AG04450 (cell line): Measurements from ENCODE around the gene PTPN13. TPM values are rescaled to one million over a fixed set of nuclear protein-coding genes. Genes with fewer than 3 reads are reported as not detected.

ENCODE experiments used
- CTCF ChIA-PET: fragments of 300-600, 350-600 bp; formaldehyde crosslinking; extraction: SDS; loops from one replicate; lab custom pipeline; 2022; ENCODE audit warnings: antibody characterized with exemption, inconsistent platforms; lab: Charles Lee
- POLR2A ChIA-PET: fragments of 350-600 bp; formaldehyde crosslinking; extraction: SDS; loops from one replicate; lab custom pipeline; 2021; ENCODE audit warnings: antibody characterized with exemption, inconsistent platforms; lab: Yijun Ruan, JAX
- DNase-seq: peaks from one replicate; pipeline ENCODE4 v3.0.0-alpha.2; 2011; ENCODE audit warnings: low read depth, low spot score
- H3K27ac ChIP-seq: one replicate; pipeline ENCODE4 v1.5.1; 2012; ENCODE audit warnings: low read depth, low read length, control low read depth
- H3K27me3 ChIP-seq: one replicate; pipeline ENCODE4 v1.6.0; 2012; ENCODE audit warnings: low read length; ENCODE audit not compliant: control insufficient read depth, insufficient read depth
- H3K4me3 ChIP-seq: 2 replicates; pipeline ENCODE4 v1.5.1; 2011; ENCODE audit warnings: mild to moderate bottlenecking, low read depth, low read length, control low read depth
- H3K9me3 ChIP-seq: 2 replicates; pipeline ENCODE4 v1.5.1; 2012; ENCODE audit warnings: low read length; ENCODE audit not compliant: control insufficient read depth, insufficient read depth
- CTCF ChIP-seq: IDR thresholded peaks from 2 replicates; pipeline ENCODE4 v1.5.1; 2011; ENCODE audit warnings: low read depth, low read length, control low read depth, inconsistent platforms
- polyA plus RNA-seq: library from polyadenylated mRNA; depleted of rRNA; stranded (reverse); fragments of >200 nt; gene quantifications from 2 replicates; pipeline ENCODE4 v1.2.3, GENCODE V29; 2011

Gene PTPN13
- polyA plus RNA-seq, 1 experiment: 26.7 TPM

GRCh38 chr4:86611757-86612156, 17.6 kb downstream of the PTPN13 start:
- no peak overlapping the region for H3K27ac ChIP-seq
- H3K9me3 ChIP-seq: no peaks in the 10 kb centered on the region
- no peaks in the 10 kb centered on the region for H3K27me3 ChIP-seq
- no peak overlapping the region for H3K4me3 ChIP-seq
- no peak for TF ChIP-seq CTCF
- CTCF ChIA-PET: no interaction called here
- POLR2A ChIA-PET: no interaction called here
- no peak for DNase-seq

GRCh38 chr4:86613734-86614133, 19.6 kb downstream of the PTPN13 start:
- Histone ChIP-seq H3K27me3 (no peaks in the 10 kb centered on the region), H3K9me3 (no peaks in the 10 kb centered on the region), H3K4me3 (no peak overlapping the region), H3K27ac (no peak overlapping the region)
- POLR2A ChIA-PET: no interaction called here
- DNase-seq: no peak
- TF ChIP-seq CTCF: no peak
- CTCF ChIA-PET: no interaction called here

DNA sequence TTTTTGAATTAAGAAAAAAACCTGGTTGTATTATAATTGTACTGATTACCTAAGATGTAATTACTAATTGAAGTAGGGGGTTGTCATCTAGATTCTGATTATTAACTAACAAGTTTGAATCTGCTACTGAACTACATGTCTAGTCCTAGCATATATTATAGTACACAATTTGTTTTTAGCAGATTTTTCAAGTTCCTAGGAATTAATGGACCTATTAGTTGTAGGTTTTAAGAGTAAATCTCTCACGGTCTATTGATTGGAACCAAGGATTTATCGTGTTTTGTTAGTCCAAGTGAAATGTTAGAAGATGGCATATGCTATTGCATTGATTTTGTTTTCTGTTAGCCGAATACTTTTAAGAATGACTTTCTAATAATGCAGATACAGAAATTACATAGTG, 20.8 kb downstream of the PTPN13 start:
- POLR2A ChIA-PET: no interaction called here
- Histone ChIP-seq H3K4me3 (no peak overlapping the region), H3K27me3 (no peaks in the 10 kb centered on the region), H3K9me3 (no peaks in the 10 kb centered on the region), H3K27ac (no peak overlapping the region)
- CTCF ChIA-PET: interaction anchor here (0.6 kb wide), 1 partner anchor 242 kb away, joined by 5 read pairs; no protein-coding TSS in a partner anchor
- no peak for TF ChIP-seq CTCF
- no peak for DNase-seq

DNA sequence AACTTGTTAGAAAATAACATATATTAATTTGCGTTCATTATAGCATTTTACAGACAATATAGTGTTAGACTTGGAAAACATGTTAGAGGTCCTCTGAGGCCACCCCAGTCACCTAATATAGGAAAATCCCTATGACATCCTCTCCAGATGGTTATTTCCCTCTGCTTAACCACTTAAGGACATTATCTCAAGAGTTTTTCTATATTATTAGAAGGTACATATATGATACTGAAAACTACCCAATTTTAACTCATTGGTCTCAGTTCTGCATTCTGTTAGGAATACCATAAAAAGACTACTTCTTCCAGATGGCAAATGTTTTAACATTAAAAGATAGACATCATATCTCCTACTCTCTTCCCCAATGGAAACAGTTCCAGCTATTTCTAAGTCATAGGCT, 21.4 kb downstream of the PTPN13 start:
- no peaks in the 10 kb centered on the region for H3K9me3 ChIP-seq
- no peaks in the 10 kb centered on the region for H3K27me3 ChIP-seq
- no peak for DNase-seq
- CTCF ChIA-PET: no interaction called here
- H3K27ac ChIP-seq: no peak overlapping the region
- POLR2A ChIA-PET: no interaction called here
- no peak overlapping the region for H3K4me3 ChIP-seq
- TF ChIP-seq CTCF: no peak

DNA sequence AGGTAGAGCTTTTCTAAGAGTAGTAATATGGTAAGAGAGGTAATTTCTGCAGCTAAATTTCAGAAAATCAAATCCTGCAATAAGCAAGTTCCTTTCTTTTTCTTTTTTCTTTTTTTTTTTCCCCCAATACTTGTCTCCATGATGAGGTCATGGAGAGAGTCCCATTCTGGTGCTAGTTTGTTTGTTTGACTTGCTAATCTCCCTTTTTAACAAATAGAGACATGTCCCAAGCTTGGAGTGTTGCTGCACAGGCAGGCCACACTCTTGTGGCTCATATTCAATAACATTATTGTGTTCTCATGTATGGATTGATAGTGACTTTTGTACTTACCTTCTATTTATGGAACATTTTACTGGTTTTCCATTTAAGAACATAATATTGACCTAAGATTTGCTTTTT, 25.5 kb downstream of the PTPN13 start:
- TF ChIP-seq CTCF: no peak
- no peaks in the 10 kb centered on the region for H3K9me3 ChIP-seq
- no peak overlapping the region for H3K27ac ChIP-seq
- POLR2A ChIA-PET: no interaction called here
- no peaks in the 10 kb centered on the region for H3K27me3 ChIP-seq
- H3K4me3 ChIP-seq: no peak overlapping the region
- CTCF ChIA-PET: no interaction called here
- no peak for DNase-seq
